ENCODE data around the gene GDPD5. TPM values are rescaled to one million over a fixed set of nuclear protein-coding genes. Genes with fewer than 3 reads are reported as not detected.

The GDPD5 gene
- total RNA-seq, 1 donor from 2014 or later, result 2.1 TPM

DNA sequence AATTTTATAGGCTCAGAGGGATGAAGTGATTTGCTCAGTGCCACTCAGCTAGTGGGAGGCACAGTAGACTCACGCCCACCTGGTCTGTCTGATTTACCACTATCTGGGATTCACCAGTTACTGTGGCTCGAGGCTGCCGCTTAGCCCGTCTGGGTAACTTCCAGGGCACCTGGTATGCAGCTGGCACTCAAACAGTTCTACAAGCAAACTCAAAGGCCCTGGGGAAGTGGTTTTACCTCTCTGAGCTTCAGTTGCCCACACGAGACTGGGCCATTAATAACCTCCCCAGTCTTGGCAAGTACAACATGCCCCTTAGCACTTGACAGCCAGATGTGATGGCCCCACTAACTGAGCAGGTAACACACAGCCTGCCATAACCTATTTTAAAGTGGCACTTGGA, 2.6 kb downstream of the GDPD5 start:
- Histone ChIP-seq H3K4me3 (ENCODE audit: low read depth, low read length) (no peak overlapping the region), H3K27me3 (ENCODE audit: control insufficient read depth, insufficient read depth, low read length) (peaks cover 7% of the 10 kb centered on the region), H3K36me3 (ENCODE audit: control insufficient read depth, insufficient read depth, low read length) (no peaks in the 10 kb centered on the region)
- DNase-seq (ENCODE audit: low read depth), result no peak
- TF ChIP-seq, protein P1, sequence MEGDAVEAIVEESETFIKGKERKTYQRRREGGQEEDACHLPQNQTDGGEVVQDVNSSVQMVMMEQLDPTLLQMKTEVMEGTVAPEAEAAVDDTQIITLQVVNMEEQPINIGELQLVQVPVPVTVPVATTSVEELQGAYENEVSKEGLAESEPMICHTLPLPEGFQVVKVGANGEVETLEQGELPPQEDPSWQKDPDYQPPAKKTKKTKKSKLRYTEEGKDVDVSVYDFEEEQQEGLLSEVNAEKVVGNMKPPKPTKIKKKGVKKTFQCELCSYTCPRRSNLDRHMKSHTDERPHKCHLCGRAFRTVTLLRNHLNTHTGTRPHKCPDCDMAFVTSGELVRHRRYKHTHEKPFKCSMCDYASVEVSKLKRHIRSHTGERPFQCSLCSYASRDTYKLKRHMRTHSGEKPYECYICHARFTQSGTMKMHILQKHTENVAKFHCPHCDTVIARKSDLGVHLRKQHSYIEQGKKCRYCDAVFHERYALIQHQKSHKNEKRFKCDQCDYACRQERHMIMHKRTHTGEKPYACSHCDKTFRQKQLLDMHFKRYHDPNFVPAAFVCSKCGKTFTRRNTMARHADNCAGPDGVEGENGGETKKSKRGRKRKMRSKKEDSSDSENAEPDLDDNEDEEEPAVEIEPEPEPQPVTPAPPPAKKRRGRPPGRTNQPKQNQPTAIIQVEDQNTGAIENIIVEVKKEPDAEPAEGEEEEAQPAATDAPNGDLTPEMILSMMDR (IDR thresholded peaks at IDR 0.05; ENCODE audit: insufficient read depth, low read length, severe bottlenecking), result no peak
- FAIRE-seq, result no peak

DNA sequence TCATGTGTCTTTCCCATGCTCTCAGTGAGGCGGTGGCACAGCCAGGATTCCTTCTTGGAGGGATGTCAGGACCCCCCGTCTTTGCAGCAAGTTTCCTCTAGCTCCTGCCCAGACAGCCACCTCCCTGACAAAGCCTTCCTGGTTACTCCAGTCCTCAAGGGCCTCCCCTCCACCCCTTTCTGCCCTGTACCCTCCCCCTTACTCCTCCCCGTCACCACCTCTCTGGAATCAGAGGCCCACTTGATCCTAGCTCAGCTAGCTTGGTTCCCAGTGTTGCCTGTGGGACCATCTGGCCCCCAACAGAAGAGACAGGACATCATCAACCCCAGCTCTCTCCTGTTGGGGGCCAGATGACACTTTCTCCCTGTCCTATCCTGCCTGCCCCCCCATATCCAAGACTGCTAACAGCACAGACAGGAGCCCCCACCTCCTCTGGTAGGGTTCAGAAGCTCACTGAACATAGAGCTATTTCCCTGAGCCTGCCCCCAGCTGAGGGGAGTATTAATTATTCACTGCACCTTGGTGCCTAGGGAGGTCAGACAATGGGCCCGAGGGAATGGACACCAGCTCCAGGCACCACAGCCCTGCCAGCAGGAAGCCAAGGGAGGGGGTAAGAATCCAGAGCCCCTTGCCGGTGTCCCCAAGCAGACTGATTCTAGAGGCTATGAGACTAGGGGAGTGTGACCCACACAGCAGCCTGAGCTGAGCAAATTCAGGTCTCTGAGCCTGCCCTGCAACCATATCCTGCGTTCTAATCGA, 3.3 kb downstream of the GDPD5 start:
- no peak for FAIRE-seq
- Histone ChIP-seq H3K36me3 (ENCODE audit: control insufficient read depth, insufficient read depth, low read length) (no peaks in the 10 kb centered on the region), H3K4me3 (ENCODE audit: low read depth, low read length) (no peak overlapping the region), H3K27me3 (ENCODE audit: control insufficient read depth, insufficient read depth, low read length) (peaks cover 9% of the 10 kb centered on the region)
- TF ChIP-seq, protein P1 (IDR thresholded peaks at IDR 0.05; ENCODE audit: insufficient read depth, low read length, severe bottlenecking), result no peak
- no peak for DNase-seq (ENCODE audit: low read depth)

DNA sequence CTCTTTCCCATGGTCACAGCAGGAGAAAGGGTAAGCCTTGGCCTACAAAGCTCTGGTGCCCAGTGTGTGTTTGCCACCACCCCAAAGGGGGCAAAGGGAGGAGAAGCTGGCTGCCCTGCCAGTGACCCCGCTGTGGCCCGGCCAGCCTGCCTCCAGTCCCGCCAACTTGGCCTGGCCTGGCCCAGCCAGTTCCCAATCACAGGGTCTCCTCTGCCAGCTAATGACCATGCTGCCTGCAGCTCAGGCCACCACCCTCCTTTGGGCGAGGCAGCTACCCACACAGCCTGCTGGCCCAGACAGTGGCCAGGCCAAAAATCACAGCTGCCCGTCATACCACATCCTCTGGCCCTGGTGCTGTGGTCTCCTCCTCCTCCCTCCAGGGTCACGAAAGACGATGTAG, 5.1 kb downstream of the GDPD5 start:
- H3K36me3 ChIP-seq (ENCODE audit: control insufficient read depth, insufficient read depth, low read length), result no peaks in the 10 kb centered on the region
- no peak overlapping the region for H3K4me3 ChIP-seq (ENCODE audit: low read depth, low read length)
- FAIRE-seq, result no peak
- no peak for DNase-seq (ENCODE audit: low read depth)
- H3K27me3 ChIP-seq (ENCODE audit: control insufficient read depth, insufficient read depth, low read length), result peaks cover 9% of the 10 kb centered on the region
- TF ChIP-seq, protein P1 (IDR thresholded peaks at IDR 0.05; ENCODE audit: insufficient read depth, low read length, severe bottlenecking), result no peak

DNA sequence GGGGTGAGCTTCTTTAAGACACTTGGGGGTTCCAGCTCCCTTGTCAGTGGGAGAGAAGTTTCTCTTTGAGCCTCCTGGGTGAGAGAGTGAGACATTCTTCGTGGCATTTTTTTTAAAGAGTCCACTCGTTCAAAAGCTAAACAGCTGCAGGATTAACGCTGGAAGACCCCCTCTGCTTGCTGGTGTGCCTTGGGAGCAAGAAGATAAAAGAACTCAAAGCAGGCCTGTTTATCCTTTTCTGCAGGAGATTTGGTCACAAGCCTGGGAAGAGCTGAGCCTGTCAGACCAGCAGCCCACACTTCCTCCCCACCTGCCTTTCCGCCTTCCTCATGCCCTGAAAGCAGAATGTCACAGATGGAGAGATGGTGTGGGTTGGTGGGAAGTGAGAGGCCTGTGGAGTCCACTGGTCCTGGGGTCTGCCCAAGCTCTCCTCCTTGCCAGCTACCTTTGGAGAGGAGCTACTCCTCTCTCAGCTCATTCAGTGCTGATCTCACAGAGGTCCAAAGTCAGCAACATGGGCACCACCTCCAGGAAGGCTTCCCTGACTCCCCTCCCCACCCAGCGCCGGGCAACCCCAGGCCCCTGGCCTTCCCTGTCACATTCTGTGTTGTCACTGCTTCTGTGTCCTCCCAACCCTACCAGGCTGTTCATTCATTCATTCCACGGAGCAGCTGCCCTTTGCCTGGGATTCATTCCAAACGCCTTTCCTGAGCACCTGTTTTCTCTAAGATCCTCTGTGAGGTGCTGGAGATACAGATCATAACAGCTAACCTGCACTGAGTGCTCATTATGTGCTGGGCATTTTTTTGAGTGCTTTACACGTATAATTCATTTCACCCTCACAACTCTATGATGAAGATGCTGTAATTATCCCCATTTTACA, 6.7 kb downstream of the GDPD5 start:
- Histone ChIP-seq H3K27me3 (ENCODE audit: control insufficient read depth, insufficient read depth, low read length) (peaks cover 5% of the 10 kb centered on the region), H3K36me3 (ENCODE audit: control insufficient read depth, insufficient read depth, low read length) (no peaks in the 10 kb centered on the region), H3K4me3 (ENCODE audit: low read depth, low read length) (no peak overlapping the region)
- DNase-seq (ENCODE audit: low read depth) (no peak), FAIRE-seq (no peak)
- TF ChIP-seq, protein P1 (IDR thresholded peaks at IDR 0.05; ENCODE audit: insufficient read depth, low read length, severe bottlenecking), result no peak

DNA sequence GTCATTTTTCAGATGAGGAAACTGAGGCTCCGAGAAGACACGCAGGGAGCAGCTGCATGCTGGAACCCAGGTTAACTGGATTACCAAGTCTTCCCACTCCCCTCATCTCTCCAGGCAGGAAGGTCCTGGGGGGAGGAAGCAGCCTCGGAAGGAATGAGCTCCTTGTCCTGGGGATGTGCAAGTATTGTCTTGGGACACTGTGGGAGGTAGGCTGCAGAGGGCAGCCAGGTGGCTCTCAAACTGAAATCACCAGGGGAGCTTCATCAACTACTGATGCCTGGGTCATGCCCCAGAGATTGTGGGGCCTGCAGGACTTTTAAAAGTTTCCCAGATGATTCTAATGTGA, 7.6 kb downstream of the GDPD5 start:
- TF ChIP-seq, protein P1 (IDR thresholded peaks at IDR 0.05; ENCODE audit: insufficient read depth, low read length, severe bottlenecking), result no peak
- H3K4me3 ChIP-seq (ENCODE audit: low read depth, low read length), result no peak overlapping the region
- peaks cover 2% of the 10 kb centered on the region for H3K27me3 ChIP-seq (ENCODE audit: control insufficient read depth, insufficient read depth, low read length)
- no peak for DNase-seq (ENCODE audit: low read depth)
- H3K36me3 ChIP-seq (ENCODE audit: control insufficient read depth, insufficient read depth, low read length), result no peaks in the 10 kb centered on the region
- no peak for FAIRE-seq
